DMS114 treated with DMSO at 0.1 percent for 48 hours (cell line): ENCODE data around the gene SND1.

ENCODE experiments used
- DNase-seq: peaks from one replicate; lab custom pipeline; 2025; ENCODE audit not compliant: unreplicated experiment; lab: John Stamatoyannopoulos, UW

Gene SND1

GRCh38 chr7:128078309-128078708, 426.3 kb downstream of the SND1 start:
- no peak for DNase-seq

DNA sequence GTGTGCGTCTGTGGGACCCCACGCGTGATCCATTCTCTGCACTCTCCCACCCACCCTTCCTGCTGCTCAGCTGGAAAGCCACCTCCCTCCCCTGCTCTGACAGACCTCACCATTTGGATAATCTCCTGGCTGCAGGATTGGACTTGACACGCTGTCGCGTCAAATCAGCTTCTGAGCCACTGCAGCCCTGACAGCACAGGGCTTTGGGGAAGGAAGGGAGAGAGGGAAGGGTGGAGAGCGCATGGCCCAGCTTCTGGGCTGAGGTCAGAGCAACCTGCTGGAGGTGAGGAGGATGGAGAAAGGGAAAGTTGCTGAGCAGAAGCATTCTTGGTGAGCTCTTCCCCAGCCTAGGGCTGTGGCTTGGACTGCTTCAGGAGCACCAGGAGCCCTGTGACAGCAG, 428.2 kb downstream of the SND1 start:
- no peak for DNase-seq

DNA sequence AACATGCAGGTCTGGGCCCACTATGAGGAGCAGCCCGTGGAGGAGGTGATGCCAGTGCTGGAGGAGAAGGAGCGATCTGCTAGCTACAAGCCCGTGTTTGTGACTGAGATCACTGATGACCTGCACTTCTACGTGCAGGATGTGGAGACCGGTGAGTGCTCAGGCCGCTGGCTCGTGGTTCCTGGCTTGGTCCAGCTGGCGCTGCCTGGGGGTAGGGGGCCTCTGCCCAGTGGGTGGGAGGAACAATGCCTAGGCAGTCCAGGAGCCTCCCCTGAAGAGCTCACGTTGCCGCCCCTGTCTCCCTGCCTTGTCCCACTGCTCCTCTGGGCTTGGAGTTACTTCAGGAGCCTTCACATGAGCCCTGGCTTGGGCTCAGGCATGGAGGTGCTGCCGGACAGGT, 429.4 kb downstream of the SND1 start:
- DNase-seq, result no peak

DNA sequence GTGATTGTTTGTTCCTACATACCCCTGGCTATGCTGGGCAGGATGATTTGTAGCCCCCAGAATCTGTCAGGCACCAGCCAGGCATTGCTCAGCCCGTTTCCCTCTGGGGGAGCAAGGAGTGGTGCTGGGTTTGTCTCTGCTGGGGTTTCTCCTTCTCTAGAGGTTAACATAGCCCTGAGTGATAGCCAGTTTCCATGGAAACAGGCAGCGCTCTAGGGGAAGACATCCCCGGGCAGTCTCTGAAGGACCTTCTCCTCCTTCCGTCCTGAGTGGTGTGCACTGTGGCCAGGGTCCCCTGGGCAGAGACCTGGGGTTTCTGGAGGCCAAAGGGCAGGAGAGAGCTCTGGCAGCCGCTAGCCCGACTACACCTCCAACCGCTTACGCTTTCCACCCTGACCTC, 429.8 kb downstream of the SND1 start:
- DNase-seq, result no peak

DNA sequence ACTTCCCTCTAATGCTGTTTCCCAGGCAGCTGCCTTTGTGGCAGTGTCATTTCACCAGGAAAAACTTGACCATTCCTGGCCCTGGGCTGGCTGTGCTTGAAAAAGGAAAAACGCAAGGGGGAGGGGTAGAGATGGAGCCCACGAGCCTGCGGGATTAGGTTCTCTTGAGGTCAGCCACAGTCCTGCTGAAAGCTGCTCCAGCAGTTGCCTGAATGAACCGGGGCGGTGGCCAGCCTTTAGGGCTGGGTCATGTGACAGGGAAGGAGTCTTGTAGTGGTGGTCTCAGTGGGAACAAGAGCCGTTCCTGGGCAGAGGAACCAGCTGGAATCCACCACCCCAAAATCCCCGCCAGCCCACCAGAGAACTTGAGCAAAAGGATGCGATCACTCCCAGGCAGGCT, 430.4 kb downstream of the SND1 start:
- no peak for DNase-seq

- no peak for DNase-seq
Observed at GRCh38 chr7:128084896-128085608, 433.1 kb downstream of the SND1 start.

DNA sequence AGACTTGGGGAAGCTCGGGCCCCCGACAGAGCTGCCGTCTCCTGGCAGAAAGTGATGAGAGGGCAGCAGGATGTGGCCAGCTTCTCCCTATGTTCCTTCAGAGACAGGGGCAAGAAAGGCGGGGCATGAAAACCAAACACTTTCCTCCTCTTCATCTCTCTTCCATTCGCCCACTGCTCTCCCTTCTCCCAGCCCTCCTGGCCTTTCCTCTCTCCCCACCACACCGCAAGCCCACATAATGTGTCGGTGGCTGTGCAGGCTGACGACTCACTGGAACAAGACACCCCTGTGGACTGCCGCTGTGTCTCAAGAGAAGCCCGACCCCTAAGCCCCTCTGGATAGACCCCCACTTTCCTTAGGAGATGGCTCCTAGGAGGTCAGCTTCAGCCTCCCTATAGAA, 438.5 kb downstream of the SND1 start:
- no peak for DNase-seq

GRCh38 chr7:128091106-128091505, 439.1 kb downstream of the SND1 start:
- no peak for DNase-seq

GRCh38 chr7:128092221-128092620, 440.2 kb downstream of the SND1 start:
- DNase-seq, result no peak

DNA sequence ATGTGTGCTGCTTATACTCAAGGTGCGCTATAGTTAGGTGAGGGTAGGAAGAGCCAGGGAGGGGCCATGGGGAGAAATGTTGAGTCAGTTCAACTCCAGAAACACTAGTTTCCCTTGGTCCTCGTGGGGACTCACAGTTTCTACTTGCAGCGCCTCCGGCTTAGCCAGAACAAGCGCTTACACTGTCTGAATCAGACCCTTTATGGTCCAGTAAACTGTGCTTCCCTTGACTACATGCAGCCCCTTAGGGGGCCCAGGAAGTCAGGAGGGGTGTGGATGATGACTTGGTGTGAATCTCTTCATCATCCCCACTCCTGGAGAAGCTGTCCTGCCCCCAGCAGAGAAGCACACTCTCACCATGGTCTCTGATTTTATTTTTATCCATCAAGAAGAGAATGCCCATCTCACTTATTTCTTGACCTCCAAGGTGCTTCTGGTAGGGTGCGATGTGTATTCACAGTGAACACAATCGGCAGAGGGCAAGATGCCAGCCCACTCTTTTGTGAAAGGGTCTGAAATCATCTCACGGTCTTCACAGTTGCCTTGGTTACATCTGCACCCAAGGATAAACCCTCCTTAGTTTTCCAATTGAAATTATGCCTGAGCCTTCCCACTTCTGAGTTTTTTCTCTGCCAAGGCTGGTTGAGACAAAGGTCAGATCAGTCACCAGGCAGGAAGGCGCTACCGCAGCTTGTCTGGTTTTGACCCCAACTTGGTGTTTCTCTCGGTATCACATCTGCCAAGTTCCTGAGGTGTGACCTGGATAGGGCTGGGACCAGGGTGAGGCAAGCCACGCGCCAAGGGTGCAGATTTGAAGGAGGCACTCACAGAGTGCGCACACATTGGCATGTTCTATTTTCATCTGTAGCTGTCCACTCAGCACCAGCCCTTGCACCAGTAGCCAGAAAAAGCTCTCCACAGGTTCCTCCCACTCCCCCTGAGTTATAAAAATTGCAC, 441.9 kb downstream of the SND1 start:
- no peak for DNase-seq

DNA sequence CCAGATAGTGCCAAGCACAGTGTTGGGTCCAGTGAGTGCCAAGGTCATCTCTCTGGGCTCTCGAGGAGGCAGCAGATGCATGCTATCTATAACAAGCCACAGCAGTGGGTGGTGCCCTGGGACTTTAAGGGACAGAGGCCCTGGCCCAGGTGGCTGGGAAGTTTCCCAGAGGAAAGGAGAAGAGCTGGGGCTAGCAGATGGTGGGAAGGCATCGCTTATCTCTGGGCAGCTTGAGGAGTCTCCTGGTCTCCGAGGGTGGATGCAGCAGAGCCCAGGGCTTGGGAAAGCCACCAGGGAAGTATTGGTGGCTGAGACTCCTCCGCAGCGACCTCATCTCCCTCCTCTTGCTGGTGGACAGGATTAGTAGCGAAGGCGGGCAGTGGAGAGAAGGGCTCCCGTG, 442.7 kb downstream of the SND1 start:
- no peak for DNase-seq

- no peak for DNase-seq
Observed at GRCh38 chr7:128097211-128097731, 445.3 kb downstream of the SND1 start.

DNA sequence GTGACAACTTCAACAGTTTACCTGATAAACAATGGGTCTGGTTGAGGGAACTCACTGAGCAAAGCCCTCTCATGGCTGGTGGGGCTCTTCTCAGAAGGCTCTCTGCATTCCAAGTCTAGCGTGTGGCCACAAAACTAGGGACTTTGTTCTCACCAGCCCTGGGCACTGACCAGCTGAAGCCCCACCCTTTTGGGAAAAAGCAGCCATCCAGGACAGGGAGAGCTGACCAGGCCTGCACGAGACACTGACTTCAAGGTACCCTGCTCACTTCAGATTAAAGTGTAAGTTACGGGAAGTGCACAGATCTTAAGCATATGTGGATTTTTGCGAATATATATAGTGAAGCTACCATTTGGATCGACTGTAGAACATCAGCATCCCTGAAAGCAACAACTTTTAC, 446.6 kb downstream of the SND1 start:
- no peak for DNase-seq

DNA sequence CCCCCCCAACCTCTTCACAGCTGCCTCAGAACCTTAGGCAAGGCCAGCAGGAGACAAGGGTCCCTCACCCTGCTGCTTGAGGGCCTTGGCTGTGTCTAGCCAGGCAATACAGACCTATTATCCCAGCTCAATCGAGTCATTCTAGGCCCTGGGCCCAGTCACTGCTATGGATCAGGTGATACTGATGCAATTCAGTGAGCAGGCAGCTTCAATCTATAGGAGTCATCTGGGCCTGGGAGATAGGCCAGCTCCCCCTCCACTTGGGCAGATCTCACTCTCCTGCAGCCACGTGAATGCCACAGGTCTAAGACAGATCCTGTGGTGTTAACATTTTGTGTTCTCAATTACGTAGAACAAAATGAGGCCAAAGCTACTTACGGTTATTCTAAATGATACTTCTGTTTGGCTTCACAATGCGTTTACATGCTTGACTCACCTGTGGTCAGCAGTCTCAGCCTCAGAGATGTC, 447.2 kb downstream of the SND1 start:
- no peak for DNase-seq

DNA sequence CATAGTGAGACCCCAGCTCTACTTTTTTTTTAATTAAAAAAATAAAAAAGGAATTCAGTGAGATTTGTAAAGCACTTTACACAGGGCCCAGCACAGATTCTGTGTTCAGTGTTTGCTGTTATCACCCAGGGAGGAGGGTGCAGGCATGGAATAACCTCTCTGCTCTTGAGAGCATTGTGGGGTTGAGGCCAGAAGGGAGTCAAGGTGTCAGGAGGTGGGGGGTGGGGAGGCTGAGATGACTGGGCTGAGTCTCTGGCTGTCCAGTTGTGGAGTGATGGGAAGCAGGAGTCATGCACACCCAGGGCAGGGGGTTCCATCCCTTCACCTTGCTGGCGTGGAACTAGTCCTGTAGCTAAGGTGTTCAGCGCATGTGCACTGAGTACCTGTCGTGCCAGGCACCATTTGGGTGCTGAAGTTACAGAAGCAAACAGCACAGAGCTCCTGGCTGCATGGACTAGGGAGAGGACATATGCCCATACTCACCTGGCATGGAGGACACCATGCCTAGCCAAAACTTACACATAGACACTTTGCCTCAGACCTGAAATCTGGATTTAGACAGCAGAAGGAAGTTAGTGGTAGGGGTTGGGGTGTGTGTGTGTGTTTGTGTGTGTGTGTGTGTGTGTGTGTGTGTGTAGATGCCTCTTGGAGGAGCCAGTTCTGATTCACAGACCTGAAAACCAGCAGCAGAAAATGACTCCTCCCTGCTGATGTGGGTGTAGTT, 448.4 kb downstream of the SND1 start:
- DNase-seq, result no peak

GRCh38 chr7:128100949-128101713, 449.1 kb downstream of the SND1 start:
- no peak for DNase-seq

DNA sequence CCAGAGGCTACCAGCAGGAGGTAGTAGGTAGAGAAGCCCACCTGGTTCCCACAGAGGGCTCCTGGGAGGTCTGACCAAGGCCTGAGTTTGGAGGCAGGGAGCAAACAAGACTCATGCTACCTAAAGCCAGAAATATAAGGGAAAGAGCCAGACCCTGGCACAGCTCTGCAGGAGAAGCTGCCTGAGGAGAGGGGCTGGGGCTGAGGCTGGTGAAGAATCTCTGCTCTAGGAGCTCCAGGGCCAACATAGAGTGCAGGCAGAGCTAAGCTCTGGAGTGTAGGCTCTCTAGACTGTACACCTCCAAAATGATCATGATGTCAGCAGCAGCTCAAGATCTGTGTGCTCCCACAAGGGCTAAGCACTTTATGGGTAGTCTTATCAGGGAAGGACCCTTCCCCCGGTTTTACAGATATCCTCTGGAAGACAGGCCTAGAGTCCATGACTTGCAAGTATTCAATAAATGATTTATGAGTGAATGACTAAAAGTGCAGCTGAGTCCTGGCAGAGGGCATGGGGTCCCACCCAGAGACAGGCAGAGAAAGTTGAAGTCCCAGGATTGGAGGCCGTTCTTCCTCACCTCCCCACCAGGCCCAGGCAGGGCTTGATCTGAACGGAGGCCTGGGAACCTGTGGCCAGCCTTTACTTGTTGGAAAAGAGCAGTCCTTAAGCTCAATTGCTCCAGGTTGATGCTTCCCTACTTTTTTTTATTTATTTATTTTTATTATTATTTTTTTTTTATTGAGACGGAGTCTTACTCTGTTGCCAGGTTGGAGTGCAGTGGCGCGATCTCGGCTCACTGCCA, 450.7 kb downstream of the SND1 start:
- DNase-seq, result no peak

DNA sequence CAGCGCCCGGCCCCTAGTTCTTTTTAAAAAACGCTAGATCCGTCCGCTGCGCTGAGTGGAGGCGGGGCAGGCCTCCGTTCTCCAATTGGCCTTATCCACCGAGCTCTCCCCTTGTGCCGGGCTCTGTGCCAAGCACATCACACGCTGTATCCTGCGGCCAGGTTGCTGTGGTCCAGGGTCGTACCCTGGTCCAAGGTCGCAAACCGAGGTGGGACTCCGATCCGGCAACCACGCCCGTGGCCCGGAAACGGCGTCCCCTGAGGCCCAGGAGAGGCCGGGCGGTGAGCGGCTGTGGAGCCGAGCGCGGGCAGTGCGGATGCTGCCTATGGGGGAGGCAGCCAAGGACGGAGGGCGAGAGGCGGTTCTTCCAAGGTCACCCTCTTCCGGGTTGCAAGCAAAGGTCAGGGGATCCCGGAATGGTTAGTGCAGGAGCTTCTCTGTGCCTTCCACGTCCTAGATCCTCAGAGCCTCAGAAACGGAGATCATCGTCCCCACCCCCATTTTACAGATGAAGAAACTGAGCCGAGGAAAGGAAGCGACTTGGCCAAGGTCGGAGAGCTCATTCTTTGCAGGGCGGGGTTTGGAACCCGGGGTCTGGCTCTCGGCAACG, 451.6 kb downstream of the SND1 start:
- no peak for DNase-seq

- no peak for DNase-seq
Observed at GRCh38 chr7:128104108-128104742, 452.2 kb downstream of the SND1 start.
